CD8-positive, alpha-beta memory T cell (primary cell): Measurements from ENCODE around the gene MEIS1. TPM values are rescaled to one million over a fixed set of nuclear protein-coding genes. Genes with fewer than 3 reads are reported as not detected.

Experiments
- CTCF ChIA-PET: fragments of 350-600 bp; sonication (Branson Sonifier 250); formaldehyde crosslinking; loops from one replicate; lab custom pipeline; 2021; ENCODE audit warnings: antibody characterized with exemption; lab: Charles Lee
- POLR2A ChIA-PET: fragments of 350-600 bp; sonication (Branson Sonifier 250); formaldehyde crosslinking; loops from one replicate; lab custom pipeline; 2021; ENCODE audit warnings: antibody characterized with exemption; lab: Charles Lee
- DNase-seq, 5 donors: peaks; one replicate each; pipeline versions ENCODE4 v3.0.0 to v3.0.0-alpha.2; 2020 to 2022; ENCODE audit warnings: mixed read lengths in 1 of 5
- H3K27ac ChIP-seq: one replicate; pipeline ENCODE4 v1.7.0; 2013; ENCODE audit warnings: low read depth, mild to moderate bottlenecking, low read length, moderate library complexity
- H3K27me3 ChIP-seq: 2 replicates; pipeline ENCODE4 v1.7.0; 2013; ENCODE audit warnings: low read length, mild to moderate bottlenecking; ENCODE audit not compliant: insufficient read depth, poor library complexity, severe bottlenecking
- H3K36me3 ChIP-seq: 2 replicates; pipeline ENCODE4 v1.7.0; 2013; ENCODE audit warnings: mild to moderate bottlenecking, low read length, moderate library complexity; ENCODE audit not compliant: insufficient read depth
- H3K4me1 ChIP-seq: 2 replicates; pipeline ENCODE4 v1.7.0; 2013; ENCODE audit warnings: mild to moderate bottlenecking, low read length, moderate library complexity; ENCODE audit not compliant: insufficient read depth
- H3K4me3 ChIP-seq: 2 replicates; pipeline ENCODE4 v1.7.0; 2013; ENCODE audit warnings: mild to moderate bottlenecking, low read length
- H3K9me3 ChIP-seq: 2 replicates; pipeline ENCODE4 v1.7.0; 2013; ENCODE audit warnings: mild to moderate bottlenecking, low read length
- H3K27ac Mint-ChIP-seq, 8 donors: one replicate each; pipeline ENCODE4 v1.8.0; 2020 to 2021; ENCODE audit warnings: mixed read lengths in 8 of 8, mild to moderate bottlenecking in 6 of 8, inconsistent platforms in 3 of 8, moderate library complexity in 3 of 8
- H3K27me3 Mint-ChIP-seq, 2 donors: one replicate each; pipeline ENCODE4 v1.8.0; 2020 to 2021; ENCODE audit warnings: mixed read lengths in 2 of 2, mild to moderate bottlenecking in 1 of 2, moderate library complexity in 1 of 2
- H3K36me3 Mint-ChIP-seq, 3 donors: one replicate each; pipeline ENCODE4 v1.8.0; 2020 to 2021; ENCODE audit warnings: mixed read lengths in 3 of 3, inconsistent platforms in 1 of 3, mild to moderate bottlenecking in 1 of 3
- H3K4me1 Mint-ChIP-seq, 3 donors: one replicate each; pipeline ENCODE4 v1.8.0; 2020 to 2021; ENCODE audit warnings: mixed read lengths in 3 of 3, inconsistent platforms in 1 of 3, mild to moderate bottlenecking in 1 of 3
- H3K4me3 Mint-ChIP-seq, 7 donors: one replicate each; pipeline ENCODE4 v1.8.0; 2020 to 2021; ENCODE audit warnings: mixed read lengths in 7 of 7, mild to moderate bottlenecking in 6 of 7, moderate library complexity in 4 of 7, inconsistent platforms in 2 of 7
- H3K9me3 Mint-ChIP-seq, 5 donors: one replicate each; pipeline ENCODE4 v1.8.0; 2020 to 2022; ENCODE audit warnings: mixed read lengths in 5 of 5, mild to moderate bottlenecking in 3 of 5, moderate library complexity in 2 of 5, inconsistent platforms in 1 of 5
- polyA plus RNA-seq: library from polyadenylated mRNA; unstranded; fragments of 300-500 nt; fragmentation: Illumina TruSeq; gene quantifications from one replicate; pipeline ENCODE4 v1.2.3, GENCODE V29; 2021
- total RNA-seq, 2 experiments: library from RNA; stranded (reverse); gene quantifications; one replicate each; pipeline ENCODE4 v1.2.3, GENCODE V29; 2021

MEIS1 gene
- total and polyA plus RNA-seq, 3 experiments from 2014 or later, result not detected

DNA sequence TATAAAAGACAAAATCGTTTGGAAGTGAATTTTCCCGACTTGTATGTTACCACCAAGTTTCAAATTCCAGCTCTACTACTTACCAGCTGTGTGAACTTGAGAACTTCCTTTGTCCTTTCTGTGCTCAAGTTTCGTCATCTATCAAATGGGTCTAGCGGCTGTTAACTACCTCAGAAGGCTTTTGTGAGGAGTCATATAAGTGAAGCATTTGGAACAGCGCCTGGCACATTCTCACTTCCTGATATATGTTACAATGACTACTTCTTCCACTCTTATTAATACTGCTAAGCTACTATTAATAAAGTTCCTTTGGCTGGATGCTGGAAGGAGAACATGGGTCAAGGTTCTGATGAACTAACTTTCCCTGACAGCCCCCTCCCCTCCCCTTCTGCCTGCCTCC lies 104.5 kb downstream of the MEIS1 start:
- no peaks in the 10 kb centered on the region for H3K27me3 ChIP-seq
- Mint-ChIP-seq H3K36me3 (no peaks in the 10 kb centered on the region), H3K9me3 (peaks cover 0 to 2% (median 0%) of the 10 kb centered on the region in 5 donors), H3K27ac (no peak overlapping the region), H3K4me1 (no peaks in the 10 kb centered on the region), H3K4me3 (no peak overlapping the region), H3K27me3 (no peaks in the 10 kb centered on the region)
- no peak overlapping the region for H3K27ac ChIP-seq
- ChIA-PET POLR2A (no interaction called here), CTCF (no interaction called here)
- no peaks in the 10 kb centered on the region for H3K36me3 ChIP-seq
- no peak for DNase-seq
- H3K4me1 ChIP-seq, result no peaks in the 10 kb centered on the region
- H3K9me3 ChIP-seq, result no peaks in the 10 kb centered on the region
- no peak overlapping the region for H3K4me3 ChIP-seq

GRCh38 chr2:66541646-66542045 lies 106.7 kb downstream of the MEIS1 start:
- no peaks in the 10 kb centered on the region for H3K4me1 Mint-ChIP-seq
- Histone ChIP-seq H3K9me3 (no peaks in the 10 kb centered on the region), H3K4me3 (no peak overlapping the region), H3K27ac (no peak overlapping the region), H3K4me1 (no peaks in the 10 kb centered on the region), H3K27me3 (no peaks in the 10 kb centered on the region), H3K36me3 (no peaks in the 10 kb centered on the region)
- no peak overlapping the region for H3K4me3 Mint-ChIP-seq
- POLR2A ChIA-PET, result no interaction called here
- no peaks in the 10 kb centered on the region for H3K36me3 Mint-ChIP-seq
- no peak for DNase-seq
- CTCF ChIA-PET, result no interaction called here
- no peak overlapping the region for H3K27ac Mint-ChIP-seq
- H3K27me3 Mint-ChIP-seq, result peaks cover 0 to 2% of the 10 kb centered on the region in 2 donors
- H3K9me3 Mint-ChIP-seq, result peaks cover 0 to 6% (median 1%) of the 10 kb centered on the region in 5 donors

DNA sequence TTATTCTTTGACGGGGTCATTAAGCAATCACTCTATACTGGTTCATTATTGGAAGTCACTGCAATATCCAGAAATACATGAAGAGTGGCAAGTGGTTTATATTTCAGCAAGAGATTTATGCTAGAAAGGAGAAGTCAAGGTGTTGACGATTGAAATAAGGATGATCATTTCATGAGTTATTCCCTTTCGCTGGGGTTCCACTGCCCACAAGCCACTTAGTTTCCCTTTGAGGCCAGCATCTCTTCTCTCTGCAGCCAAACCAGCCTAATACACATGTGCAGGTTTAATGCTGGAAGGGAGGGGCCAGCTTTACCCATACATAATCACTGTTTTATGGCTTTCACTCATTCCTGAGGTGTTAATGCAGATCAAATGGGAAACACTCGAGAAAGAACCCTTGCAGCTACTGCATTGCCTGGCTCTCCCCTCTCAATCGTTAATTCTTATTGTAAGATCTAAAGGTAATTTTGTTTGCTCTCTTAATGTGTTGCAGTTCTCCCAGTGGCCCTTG lies 108.4 kb downstream of the MEIS1 start:
- no peak for DNase-seq
- no peaks in the 10 kb centered on the region for H3K9me3 ChIP-seq
- H3K27me3 Mint-ChIP-seq, result peaks cover 0 to 3% of the 10 kb centered on the region in 2 donors
- ChIA-PET POLR2A (no interaction called here), CTCF (no interaction called here)
- H3K4me3 ChIP-seq, result no peak overlapping the region
- H3K9me3 Mint-ChIP-seq, result peaks cover 0 to 9% (median 1%) of the 10 kb centered on the region in 5 donors
- H3K36me3 Mint-ChIP-seq, result no peaks in the 10 kb centered on the region
- H3K27ac ChIP-seq, result no peak overlapping the region
- H3K4me3 Mint-ChIP-seq, result no peak overlapping the region
- no peaks in the 10 kb centered on the region for H3K4me1 Mint-ChIP-seq
- H3K36me3 ChIP-seq, result no peaks in the 10 kb centered on the region
- no peaks in the 10 kb centered on the region for H3K27me3 ChIP-seq
- no peak overlapping the region for H3K27ac Mint-ChIP-seq
- H3K4me1 ChIP-seq, result no peaks in the 10 kb centered on the region

GRCh38 chr2:66544258-66544657 lies 109.3 kb downstream of the MEIS1 start:
- Mint-ChIP-seq H3K4me1 (no peaks in the 10 kb centered on the region), H3K27ac (no peak overlapping the region), H3K27me3 (peaks cover 0 to 3% of the 10 kb centered on the region in 2 donors), H3K36me3 (no peaks in the 10 kb centered on the region), H3K9me3 (peaks cover 0 to 9% (median 1%) of the 10 kb centered on the region in 5 donors), H3K4me3 (no peak overlapping the region)
- no peaks in the 10 kb centered on the region for H3K9me3 ChIP-seq
- no peaks in the 10 kb centered on the region for H3K4me1 ChIP-seq
- POLR2A ChIA-PET, result no interaction called here
- H3K4me3 ChIP-seq, result no peak overlapping the region
- H3K27me3 ChIP-seq, result no peaks in the 10 kb centered on the region
- no peaks in the 10 kb centered on the region for H3K36me3 ChIP-seq
- no peak for DNase-seq
- no peak overlapping the region for H3K27ac ChIP-seq
- CTCF ChIA-PET, result no interaction called here

GRCh38 chr2:66545258-66545657 lies 110.3 kb downstream of the MEIS1 start:
- no peaks in the 10 kb centered on the region for H3K4me1 Mint-ChIP-seq

DNA sequence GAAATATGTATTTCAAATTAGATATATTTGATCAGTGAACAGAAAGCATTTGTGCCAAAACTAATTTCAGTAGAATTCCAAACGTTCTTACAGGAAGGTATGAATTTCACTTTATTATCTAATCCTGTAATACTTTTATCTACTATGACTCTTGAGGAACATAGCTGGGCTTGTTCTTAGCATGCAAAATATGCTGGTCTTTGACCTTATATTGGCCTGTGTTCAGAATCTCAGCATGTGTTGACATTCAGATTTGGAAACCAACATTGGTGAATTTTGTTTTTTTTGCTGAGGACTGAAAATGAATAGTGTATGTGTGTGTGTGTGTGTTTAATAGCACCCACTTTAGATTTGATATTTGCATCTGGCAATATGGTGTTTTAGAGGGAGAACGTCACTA lies 112.2 kb downstream of the MEIS1 start:
- no peaks in the 10 kb centered on the region for H3K36me3 ChIP-seq
- Mint-ChIP-seq H3K27ac (no peak overlapping the region), H3K27me3 (peaks cover 0 to 3% of the 10 kb centered on the region in 2 donors), H3K36me3 (no peaks in the 10 kb centered on the region), H3K4me3 (no peak overlapping the region), H3K9me3 (peaks cover 0 to 7% (median 1%) of the 10 kb centered on the region in 5 donors), H3K4me1 (no peaks in the 10 kb centered on the region)
- no peaks in the 10 kb centered on the region for H3K27me3 ChIP-seq
- CTCF ChIA-PET, result no interaction called here
- DNase-seq, result no peak
- H3K4me3 ChIP-seq, result no peak overlapping the region
- no peak overlapping the region for H3K27ac ChIP-seq
- H3K9me3 ChIP-seq, result no peaks in the 10 kb centered on the region
- H3K4me1 ChIP-seq, result no peaks in the 10 kb centered on the region
- POLR2A ChIA-PET, result no interaction called here

More at GRCh38 chr2:66545258-66545657, 110.3 kb downstream of the MEIS1 start:
- Mint-ChIP-seq H3K4me3 (no peak overlapping the region), H3K36me3 (no peaks in the 10 kb centered on the region), H3K9me3 (peaks cover 0 to 9% (median 1%) of the 10 kb centered on the region in 5 donors), H3K27me3 (peaks cover 0 to 3% of the 10 kb centered on the region in 2 donors), H3K27ac (no peak overlapping the region)
- CTCF ChIA-PET, result no interaction called here
- Histone ChIP-seq H3K27me3 (no peaks in the 10 kb centered on the region), H3K36me3 (no peaks in the 10 kb centered on the region), H3K4me1 (no peaks in the 10 kb centered on the region), H3K4me3 (no peak overlapping the region), H3K27ac (no peak overlapping the region), H3K9me3 (no peaks in the 10 kb centered on the region)
- POLR2A ChIA-PET, result no interaction called here
- DNase-seq, result no peak

DNA sequence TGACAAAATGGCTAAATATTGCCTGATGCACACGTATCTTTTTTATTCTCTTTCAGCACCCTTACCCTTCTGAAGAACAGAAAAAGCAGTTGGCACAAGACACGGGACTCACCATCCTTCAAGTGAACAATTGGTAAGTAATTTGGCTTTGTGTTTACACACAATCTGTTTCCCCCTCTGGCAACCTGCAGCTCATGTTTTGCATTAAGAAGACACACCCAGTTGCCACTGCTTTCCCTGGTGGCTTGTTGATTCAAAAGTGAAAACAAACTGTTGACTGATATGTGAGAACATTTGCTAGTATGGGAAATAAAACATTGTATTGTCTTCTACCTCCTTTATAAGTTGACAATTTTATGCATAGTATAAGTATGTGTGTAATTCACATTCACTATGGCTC lies 113.0 kb downstream of the MEIS1 start:
- Histone ChIP-seq H3K36me3 (no peaks in the 10 kb centered on the region), H3K4me3 (no peak overlapping the region), H3K9me3 (no peaks in the 10 kb centered on the region), H3K27me3 (no peaks in the 10 kb centered on the region), H3K27ac (no peak overlapping the region), H3K4me1 (no peaks in the 10 kb centered on the region)
- H3K9me3 Mint-ChIP-seq, result peaks cover 0 to 7% (median 1%) of the 10 kb centered on the region in 5 donors
- H3K36me3 Mint-ChIP-seq, result no peaks in the 10 kb centered on the region
- no peak for DNase-seq
- CTCF ChIA-PET, result no interaction called here
- H3K27ac Mint-ChIP-seq, result no peak overlapping the region
- peaks cover 0 to 3% of the 10 kb centered on the region in 2 donors for H3K27me3 Mint-ChIP-seq
- POLR2A ChIA-PET, result no interaction called here
- H3K4me1 Mint-ChIP-seq, result no peaks in the 10 kb centered on the region
- no peak overlapping the region for H3K4me3 Mint-ChIP-seq

GRCh38 chr2:66548422-66548821 lies 113.5 kb downstream of the MEIS1 start:
- no peak for DNase-seq
- Mint-ChIP-seq H3K4me3 (no peak overlapping the region), H3K9me3 (peaks cover 0 to 7% (median 1%) of the 10 kb centered on the region in 5 donors), H3K36me3 (no peaks in the 10 kb centered on the region), H3K27ac (no peak overlapping the region), H3K27me3 (peaks cover 0 to 3% of the 10 kb centered on the region in 2 donors), H3K4me1 (no peaks in the 10 kb centered on the region)
- H3K4me3 ChIP-seq, result no peak overlapping the region
- no peaks in the 10 kb centered on the region for H3K36me3 ChIP-seq
- no peaks in the 10 kb centered on the region for H3K4me1 ChIP-seq
- H3K9me3 ChIP-seq, result no peaks in the 10 kb centered on the region
- CTCF ChIA-PET, result no interaction called here
- POLR2A ChIA-PET, result no interaction called here
- no peaks in the 10 kb centered on the region for H3K27me3 ChIP-seq
- no peak overlapping the region for H3K27ac ChIP-seq
